Measurements from ENCODE around the gene PARD3B. TPM values are rescaled to one million over a fixed set of nuclear protein-coding genes. Genes with fewer than 3 reads are reported as not detected.

Gene PARD3B
- total and polyA plus RNA-seq, 2 of the 13 experiments (the other 11 are each of a cell fraction or from before 2014, with no cell fraction given) = 0.71 to 2.3 TPM

DNA sequence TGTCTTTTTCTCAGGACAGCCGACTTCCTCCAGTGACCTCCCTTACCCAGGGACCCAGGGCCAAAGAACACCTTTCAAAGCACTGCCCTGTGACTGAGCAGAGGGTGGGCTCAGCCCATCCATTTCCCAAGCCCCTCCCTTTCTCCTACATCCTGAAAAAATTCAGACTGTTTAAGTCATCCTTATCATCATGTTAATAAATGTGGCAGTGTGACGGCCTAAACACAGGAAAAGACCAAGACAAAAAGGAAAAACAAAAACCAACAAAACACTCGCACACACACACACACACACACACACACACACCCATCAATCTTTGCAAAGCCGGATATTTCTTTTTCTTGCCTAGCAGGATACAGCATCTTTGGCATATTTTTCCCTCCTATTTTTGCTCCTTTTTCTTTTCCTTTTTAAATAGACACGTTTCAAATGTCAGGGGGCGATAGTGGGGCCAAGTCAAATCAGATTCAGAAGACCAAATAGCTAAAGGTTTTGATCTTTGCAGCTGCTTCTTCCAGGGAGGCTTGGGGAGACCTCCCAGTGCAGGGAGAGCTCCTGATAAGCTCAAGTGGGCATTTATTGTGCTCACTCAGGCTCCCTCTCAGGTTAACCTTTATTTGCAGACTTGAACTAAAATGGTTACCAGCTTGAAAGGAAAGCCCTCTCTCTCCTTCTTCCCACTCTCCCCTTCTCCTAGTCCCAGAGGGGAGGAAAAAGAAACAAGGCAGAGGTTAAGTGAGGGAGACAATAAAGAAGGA lies 1097.5 kb downstream of the PARD3B start:
- no peak overlapping the region for H3K9ac ChIP-seq (ENCODE audit: insufficient read depth, low read depth, low read length)
- H3K36me3 ChIP-seq (replicated peaks in 1 of 2; ENCODE audit: control insufficient read depth in 1 of 2, insufficient read depth in 2 of 2, low read length in 2 of 2) = no peaks in the 10 kb centered on the region
- H3K4me2 ChIP-seq (ENCODE audit: low read depth, low read length) = no peak overlapping the region
- intact Hi-C loops (cut with micrococcal nuclease; ENCODE audit: unreplicated experiment) = no loop called here
- H3K4me1 ChIP-seq (ENCODE audit: insufficient read depth, low read length) = no peaks in the 10 kb centered on the region
- H3K9me3 ChIP-seq (ENCODE audit: low read length) = no peaks in the 10 kb centered on the region
- WGBS (ENCODE audit: low lambda C conversion rate) = 22% methylated on average over 6 of the region's 6 CpGs
- no peak for FAIRE-seq
- ATAC-seq = no peak
- in situ Hi-C loops (cut with HindIII; ENCODE audit: extremely low pct_ligation_motif_present, low pct_unique_long_range_greater_than_20kb) = no loop called here
- ChIA-PET POLR2A (no interaction called here), CTCF (ENCODE audit: low intra/inter-chr PET ratio, low total read pairs) (no interaction called here)
- H4K20me1 ChIP-seq (ENCODE audit: insufficient read depth, low read length) = no peaks in the 10 kb centered on the region
- no peaks in the 10 kb centered on the region for H3K27me3 ChIP-seq (ENCODE audit: control insufficient read depth in 1 of 2, insufficient read depth in 2 of 2, low read length in 2 of 2)
- no TSS peak for BruUV-seq (replicated peaks)
- no peak overlapping the region for H3K27ac ChIP-seq (ENCODE audit: extremely low read length, insufficient read depth, low read length)
- H3K4me3 ChIP-seq (replicated peaks in 1 of 3; ENCODE audit: insufficient read depth in 1 of 3, low read depth in 2 of 3, low read length in 3 of 3) = no peak overlapping the region
- DNase-seq (ENCODE audit: low spot score) = no peak
- no peak overlapping the region for H2AFZ ChIP-seq (ENCODE audit: low read length)
- no peaks in the 10 kb centered on the region for H3K79me2 ChIP-seq (ENCODE audit: insufficient read depth, low read length)
- TF ChIP-seq IRF2 (CRISPR knock-in tag; IDR thresholded peaks at IDR 0.05) (no peak), ZNF746 (CRISPR knock-in tag; IDR thresholded peaks at IDR 0.05) (no peak), MTA3 (CRISPR knock-in tag; IDR thresholded peaks at IDR 0.05) (no peak), ZNF770 (CRISPR knock-in tag; IDR thresholded peaks at IDR 0.05) (no peak), HINFP (CRISPR knock-in tag; IDR thresholded peaks at IDR 0.05; ENCODE audit: low read depth) (no peak), TEAD2 (CRISPR knock-in tag; IDR thresholded peaks at IDR 0.05) (no peak), RFXANK (CRISPR knock-in tag; IDR thresholded peaks at IDR 0.05) (no peak), MXD3 (CRISPR knock-in tag; IDR thresholded peaks at IDR 0.05) (no peak)
- TF ChIP-seq, protein P1, sequence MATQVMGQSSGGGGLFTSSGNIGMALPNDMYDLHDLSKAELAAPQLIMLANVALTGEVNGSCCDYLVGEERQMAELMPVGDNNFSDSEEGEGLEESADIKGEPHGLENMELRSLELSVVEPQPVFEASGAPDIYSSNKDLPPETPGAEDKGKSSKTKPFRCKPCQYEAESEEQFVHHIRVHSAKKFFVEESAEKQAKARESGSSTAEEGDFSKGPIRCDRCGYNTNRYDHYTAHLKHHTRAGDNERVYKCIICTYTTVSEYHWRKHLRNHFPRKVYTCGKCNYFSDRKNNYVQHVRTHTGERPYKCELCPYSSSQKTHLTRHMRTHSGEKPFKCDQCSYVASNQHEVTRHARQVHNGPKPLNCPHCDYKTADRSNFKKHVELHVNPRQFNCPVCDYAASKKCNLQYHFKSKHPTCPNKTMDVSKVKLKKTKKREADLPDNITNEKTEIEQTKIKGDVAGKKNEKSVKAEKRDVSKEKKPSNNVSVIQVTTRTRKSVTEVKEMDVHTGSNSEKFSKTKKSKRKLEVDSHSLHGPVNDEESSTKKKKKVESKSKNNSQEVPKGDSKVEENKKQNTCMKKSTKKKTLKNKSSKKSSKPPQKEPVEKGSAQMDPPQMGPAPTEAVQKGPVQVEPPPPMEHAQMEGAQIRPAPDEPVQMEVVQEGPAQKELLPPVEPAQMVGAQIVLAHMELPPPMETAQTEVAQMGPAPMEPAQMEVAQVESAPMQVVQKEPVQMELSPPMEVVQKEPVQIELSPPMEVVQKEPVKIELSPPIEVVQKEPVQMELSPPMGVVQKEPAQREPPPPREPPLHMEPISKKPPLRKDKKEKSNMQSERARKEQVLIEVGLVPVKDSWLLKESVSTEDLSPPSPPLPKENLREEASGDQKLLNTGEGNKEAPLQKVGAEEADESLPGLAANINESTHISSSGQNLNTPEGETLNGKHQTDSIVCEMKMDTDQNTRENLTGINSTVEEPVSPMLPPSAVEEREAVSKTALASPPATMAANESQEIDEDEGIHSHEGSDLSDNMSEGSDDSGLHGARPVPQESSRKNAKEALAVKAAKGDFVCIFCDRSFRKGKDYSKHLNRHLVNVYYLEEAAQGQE (IDR thresholded peaks at IDR 0.05; ENCODE audit: borderline replicate concordance in 1 of 2, low read depth in 1 of 2, low read length in 2 of 2) = no peak
- TF ChIP-seq, protein P2, sequence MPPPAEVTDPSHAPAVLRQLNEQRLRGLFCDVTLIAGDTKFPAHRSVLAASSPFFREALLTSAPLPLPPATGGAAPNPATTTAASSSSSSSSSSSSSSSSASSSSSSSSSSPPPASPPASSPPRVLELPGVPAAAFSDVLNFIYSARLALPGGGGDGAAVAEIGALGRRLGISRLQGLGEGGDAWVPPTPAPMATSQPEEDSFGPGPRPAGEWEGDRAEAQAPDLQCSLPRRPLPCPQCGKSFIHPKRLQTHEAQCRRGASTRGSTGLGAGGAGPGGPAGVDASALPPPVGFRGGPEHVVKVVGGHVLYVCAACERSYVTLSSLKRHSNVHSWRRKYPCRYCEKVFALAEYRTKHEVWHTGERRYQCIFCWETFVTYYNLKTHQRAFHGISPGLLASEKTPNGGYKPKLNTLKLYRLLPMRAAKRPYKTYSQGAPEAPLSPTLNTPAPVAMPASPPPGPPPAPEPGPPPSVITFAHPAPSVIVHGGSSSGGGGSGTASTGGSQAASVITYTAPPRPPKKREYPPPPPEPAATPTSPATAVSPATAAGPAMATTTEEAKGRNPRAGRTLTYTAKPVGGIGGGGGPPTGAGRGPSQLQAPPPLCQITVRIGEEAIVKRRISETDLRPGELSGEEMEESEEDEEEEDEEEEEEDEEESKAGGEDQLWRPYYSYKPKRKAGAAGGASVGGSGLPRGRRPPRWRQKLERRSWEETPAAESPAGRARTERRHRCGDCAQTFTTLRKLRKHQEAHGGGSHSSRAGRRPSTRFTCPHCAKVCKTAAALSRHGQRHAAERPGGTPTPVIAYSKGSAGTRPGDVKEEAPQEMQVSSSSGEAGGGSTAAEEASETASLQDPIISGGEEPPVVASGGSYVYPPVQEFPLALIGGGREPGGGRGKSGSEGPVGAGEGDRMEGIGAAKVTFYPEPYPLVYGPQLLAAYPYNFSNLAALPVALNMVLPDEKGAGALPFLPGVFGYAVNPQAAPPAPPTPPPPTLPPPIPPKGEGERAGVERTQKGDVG (CRISPR knock-in tag; IDR thresholded peaks at IDR 0.05; ENCODE audit: borderline replicate concordance) = no peak
- TF ChIP-seq, protein P3, sequence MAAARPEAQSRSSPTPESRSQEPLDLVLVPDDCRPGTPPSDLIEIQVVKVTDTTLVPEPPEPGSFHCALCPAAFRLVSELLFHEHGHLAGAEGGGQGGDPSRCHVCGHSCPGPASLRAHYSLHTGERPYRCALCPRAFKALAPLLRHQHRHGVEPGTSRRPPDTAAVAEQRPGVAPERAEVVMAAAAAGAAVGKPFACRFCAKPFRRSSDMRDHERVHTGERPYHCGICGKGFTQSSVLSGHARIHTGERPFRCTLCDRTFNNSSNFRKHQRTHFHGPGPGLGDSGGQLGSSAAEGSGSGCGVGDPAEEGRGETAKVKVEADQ (CRISPR knock-in tag; IDR thresholded peaks at IDR 0.05; ENCODE audit: borderline replicate concordance) = no peak

Measured in HepG2 (cell line).